IPS DF 4.7 (cell line): ENCODE results near the gene MRPL39.
"Not testable (repeated sequence)": the region's sequence is repeated elsewhere in the genome, so short reads cannot be mapped to it uniquely, and the experiment has no call there.

Experiments
- DNase-seq: peaks from one replicate; pipeline ENCODE4 v3.0.0-alpha.2; 2013; ENCODE audit warnings: low spot score; ENCODE audit errors: extremely low read depth

Gene MRPL39

DNA sequence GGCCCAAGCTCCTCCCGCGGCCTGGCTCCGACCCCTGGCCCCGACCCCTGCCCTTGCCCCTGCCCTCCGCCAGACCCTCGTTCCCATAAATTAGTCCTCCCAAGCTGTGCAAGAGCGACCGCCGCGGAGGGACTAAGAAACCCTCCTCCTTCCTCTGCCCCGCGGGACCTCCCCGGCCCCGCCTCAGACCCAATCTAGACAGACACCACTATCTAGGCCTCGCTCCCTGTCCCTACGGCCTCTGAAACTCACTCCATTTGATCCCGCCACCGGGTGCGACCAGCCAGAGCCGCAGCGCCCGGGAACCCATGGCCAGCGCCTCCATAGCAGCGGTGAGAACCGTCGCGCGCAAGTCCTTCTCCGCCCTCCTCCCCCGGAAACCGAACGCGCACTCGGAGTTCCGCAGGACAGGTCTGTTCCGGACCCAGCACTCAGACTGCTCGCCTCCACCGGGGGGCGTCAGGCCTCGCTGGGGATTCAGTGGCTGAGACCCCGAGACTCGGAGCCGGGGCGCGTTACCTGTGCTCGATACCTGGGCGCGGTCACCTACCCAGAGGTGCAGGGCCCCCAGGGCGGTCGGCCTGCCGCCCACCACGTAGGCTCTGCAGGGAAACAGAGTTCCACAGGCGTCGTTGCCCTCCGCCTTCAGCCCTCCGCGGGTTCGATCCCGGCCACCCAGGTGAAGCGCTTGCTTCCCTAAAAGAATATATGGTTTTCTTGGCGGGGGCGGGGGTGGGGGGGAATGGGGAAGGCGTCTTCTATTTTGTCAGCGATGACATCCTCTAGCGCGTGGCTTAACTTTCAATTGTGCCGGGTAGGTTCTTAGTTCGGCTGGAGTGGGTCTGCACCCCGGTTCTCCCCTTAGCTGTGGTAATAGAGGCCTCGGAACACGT is at the start of gene MRPL39:
TSS of gene MRPL39 (minus strand) at position 331 of the 893 bp plus-strand sequence. CDS start at position 325, 6 bp downstream.
- DNase-seq = peak; percentile 41

DNA sequence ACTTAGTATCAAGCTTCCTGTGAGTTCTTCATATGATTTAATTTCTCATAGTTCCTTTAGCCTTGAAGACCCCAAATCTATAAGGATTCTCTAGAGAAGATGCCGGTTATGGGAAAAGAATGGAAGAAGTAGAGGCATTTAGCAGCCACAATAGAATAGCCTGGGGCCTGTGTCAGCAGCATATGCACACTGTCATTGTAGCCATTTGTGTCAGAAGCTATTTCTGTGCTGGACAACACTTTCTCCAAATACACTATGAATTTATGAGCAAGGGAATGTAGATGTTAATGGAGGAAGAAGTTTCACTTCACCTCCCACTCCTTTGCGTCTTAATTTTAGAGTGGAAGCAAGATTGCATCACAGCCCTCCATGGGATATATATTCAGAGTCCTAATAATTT is 49.1 kb upstream of the MRPL39 start:
- no peak for DNase-seq

- DNase-seq = no peak
Measured at GRCh38 chr21:25649146-25649545, 41.9 kb upstream of the MRPL39 start.

GRCh38 chr21:25647647-25648046 is 40.4 kb upstream of the MRPL39 start:
- no peak for DNase-seq

DNA sequence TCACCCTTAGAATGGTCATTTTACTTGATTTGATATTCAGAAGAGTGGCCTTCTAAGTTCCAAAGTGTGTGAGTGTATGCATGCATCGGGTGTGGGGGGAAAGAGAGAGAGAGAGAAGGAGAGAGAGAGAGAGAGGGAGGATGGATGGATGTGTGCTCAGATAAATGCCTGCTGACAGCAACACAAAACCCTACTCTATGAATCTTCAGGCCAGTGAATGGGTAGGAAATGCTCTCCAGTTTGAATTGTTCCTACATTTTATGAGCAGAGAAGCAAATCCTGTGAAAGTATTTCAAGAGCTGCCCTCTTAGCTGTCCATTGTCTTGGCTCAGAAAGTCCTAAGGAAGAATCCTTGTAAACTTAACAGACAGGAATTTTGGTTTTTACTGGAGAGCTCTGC is 39.2 kb upstream of the MRPL39 start:
- no peak for DNase-seq

DNA sequence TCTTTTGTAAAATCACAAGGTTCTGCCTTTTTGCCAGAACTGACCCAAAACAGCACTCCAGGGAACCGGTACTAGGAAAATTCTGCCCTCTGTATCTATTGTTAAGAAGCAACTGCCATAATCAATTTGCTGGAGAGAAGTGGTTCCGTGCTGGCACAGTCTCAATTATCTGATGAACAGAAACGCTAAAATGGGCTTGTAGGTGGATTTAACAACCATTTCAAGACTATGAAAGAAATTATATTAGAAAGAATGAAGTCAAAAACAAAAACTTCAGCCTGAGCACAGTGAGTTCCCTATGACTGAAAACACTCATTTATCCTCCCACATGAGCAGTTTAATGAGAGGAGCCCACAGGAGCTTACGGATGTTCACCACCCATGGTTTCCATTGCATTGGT is 36.2 kb upstream of the MRPL39 start:
- DNase-seq = no peak

DNA sequence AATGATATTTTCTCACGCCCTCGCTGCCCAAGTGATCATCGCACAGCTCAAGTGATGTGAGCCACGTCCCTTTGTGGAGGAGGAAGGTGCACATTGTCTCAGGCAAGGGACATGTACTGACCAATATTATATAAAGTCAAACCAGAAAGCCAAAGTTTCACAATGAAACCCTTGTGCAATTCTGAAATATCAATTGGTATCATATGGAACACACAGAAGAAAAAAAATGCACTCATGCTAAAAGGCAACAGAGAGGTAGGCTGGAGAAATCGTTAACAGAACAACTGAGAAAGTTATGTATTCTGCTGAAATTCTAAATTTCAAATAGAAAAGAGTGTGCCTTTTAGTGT is 33.6 kb upstream of the MRPL39 start:
- DNase-seq = no peak

DNA sequence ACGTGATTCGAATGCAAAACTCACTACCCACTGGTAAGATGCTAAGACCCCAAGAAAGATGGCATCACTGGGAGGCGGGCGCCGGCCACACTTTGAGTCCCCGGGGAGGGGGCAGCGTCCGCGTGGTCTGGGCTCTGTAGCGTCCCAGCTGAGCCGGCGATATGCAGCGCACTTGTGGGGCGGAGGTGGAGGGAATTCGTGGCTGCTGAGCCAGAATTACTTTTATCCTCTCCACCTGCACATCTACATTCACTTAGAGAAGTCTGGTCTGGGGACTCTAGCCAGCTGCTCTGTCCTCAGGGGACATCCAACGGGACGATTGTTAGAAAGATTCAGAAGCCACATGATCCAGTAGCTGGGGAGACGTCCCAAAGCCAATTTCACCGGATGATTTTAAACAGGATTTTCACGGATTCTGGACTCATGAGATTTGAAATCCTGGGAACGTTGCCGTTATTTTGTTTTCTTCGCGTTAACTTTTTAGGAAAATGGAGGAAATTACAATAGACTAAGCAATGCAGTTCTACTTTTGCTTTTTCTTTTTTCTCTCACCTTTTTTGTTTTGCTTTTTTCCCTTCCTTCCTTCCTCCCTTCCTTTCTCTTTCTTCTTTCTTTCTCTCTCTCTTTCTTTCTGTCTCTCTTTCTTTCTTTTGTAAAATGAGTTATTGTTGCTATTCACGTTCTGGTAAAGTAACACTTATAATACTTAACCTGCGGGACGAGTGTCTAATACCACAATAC is 33.1 kb upstream of the MRPL39 start:
- no peak for DNase-seq

- no peak for DNase-seq
Measured at GRCh38 chr21:25639551-25640201, 32.4 kb upstream of the MRPL39 start.

GRCh38 chr21:25638660-25639550 is 31.6 kb upstream of the MRPL39 start, which contains the start of gene JAM2:
Gene JAM2, plus strand, starts transcription at chr21:25639258. Its CDS starts 564 bp downstream, at chr21:25639822.
- no peak for DNase-seq

DNA sequence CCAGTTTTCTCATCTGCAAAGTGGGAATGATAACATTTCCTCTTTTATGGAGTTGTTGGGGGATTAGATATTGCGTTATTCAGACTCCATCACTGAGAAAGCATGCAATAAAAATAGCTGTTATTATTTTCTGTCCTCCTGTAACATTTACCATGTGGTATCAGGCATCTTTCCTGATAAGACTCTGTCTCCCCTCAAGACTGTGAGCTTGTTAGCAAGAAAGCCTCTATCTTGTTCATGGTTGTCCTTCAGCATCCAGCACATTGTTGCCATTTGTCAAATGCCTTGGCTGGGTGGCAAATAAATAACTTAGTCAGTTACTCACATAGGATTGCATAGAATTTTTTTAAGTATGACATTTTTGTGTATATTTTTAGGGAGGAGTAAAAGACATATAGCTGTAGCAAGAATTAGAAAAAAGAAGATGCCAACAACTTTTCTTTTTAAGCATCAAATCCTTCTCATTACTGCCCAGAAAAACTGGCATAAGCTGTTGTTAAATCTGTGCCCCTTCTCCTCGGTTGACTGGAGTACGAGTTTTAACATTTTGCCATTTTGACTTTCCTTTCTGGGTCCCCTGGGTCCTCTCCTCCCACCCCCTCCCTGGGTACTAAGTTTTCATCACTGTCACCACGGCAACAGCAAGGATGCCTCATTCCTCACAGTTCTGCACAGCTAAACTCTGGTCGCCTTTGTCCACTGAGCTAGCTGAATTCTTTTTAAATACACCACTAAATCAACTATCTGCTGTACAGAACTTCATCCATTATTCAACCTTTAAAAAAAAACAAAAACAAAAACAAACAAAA is 30.8 kb upstream of the MRPL39 start:
- DNase-seq = no peak

DNA sequence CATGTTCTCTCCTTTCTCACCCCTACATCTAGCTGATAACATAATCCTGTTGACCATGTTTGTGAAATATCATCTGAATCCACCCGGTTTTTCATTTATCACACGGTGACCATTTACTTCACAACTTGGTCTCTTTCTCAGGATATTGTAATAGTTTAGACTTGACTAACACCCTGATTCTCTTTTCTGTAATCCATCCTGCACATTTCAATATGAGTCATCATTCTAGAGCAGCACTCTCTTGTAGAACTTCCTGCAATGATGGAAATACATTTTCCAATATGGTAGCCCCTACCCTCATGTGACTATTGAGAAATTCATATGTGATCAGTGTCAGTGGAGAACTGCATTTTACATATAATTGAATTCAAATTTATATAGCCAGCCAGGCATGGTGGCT is 29.4 kb upstream of the MRPL39 start:
- no peak for DNase-seq

DNA sequence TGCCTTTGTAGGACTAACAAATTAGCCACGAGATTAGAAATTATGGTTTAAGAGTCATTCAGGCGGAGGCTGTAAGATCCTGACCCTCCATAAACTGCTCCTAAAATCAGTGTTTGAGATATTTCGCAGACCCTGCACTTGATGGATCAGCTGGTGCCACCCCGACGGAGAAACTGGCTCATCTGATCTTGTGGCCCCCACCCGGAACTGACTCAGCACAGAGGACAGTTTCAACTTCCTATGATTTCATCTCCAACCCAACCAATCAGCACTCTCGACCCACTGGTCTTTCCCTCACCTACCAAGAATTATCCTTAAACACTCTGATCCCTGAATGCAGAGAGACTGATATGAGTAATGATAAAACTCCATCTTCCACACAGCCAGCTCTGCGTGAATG is 28.0 kb upstream of the MRPL39 start:
- no peak for DNase-seq

DNA sequence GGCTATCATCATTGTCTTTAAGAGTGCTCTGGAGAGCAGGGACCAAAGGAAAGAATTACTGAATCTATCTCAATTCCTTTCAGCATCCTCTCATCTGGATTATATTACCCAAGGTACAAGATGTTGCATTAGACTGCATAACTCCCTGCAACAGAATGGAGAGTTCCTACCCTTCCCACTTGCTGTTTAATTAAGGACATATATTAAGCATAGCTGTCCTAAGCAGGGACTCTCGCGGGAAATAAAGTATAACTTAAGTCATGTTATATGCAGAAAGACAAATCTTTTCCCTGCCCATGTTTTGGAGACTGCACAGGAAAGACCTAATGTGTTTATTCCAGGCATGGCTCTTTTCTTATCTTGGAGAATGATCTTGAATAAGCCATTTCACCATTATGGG is 25.0 kb upstream of the MRPL39 start:
- DNase-seq = no peak

GRCh38 chr21:25626757-25627156 is 19.5 kb upstream of the MRPL39 start:
- DNase-seq = no peak

DNA sequence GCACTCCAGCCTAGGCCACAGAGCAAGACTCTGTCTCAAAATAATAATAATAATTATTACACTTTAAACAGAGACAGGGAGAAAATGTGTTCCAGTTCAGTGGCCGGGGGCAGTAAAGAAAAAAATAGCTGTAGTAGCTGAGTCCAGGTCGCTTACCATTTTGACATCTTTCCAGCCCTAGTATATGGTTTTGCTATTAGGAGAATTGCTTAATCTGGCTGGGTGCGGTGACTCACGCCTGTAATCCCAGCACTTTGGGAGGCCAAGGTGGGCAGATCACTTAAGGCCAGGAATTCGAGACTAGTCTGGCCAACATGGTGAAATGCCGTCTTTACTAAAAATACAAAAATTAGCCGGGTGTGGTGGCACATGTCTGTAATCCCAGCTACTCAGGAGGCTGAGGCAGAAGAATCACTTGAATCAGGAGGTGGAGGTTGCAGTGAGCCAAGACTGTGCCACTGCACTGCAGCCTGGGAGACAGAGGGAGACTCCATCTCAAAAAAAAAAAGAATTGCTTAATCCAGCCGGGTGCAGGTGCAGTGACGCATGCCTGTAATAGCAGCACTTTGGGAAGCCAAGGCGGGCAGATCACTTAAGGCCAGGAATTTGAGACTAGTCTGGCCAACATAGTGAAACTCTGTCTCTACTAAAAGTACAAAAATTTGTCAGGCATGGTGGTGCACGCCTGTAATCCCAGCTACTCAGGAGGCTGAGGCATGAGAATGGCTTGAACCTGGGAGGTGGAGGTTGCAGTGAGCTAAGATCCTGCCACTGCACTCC is 18.7 kb upstream of the MRPL39 start:
- not testable (repeated sequence) for DNase-seq

DNA sequence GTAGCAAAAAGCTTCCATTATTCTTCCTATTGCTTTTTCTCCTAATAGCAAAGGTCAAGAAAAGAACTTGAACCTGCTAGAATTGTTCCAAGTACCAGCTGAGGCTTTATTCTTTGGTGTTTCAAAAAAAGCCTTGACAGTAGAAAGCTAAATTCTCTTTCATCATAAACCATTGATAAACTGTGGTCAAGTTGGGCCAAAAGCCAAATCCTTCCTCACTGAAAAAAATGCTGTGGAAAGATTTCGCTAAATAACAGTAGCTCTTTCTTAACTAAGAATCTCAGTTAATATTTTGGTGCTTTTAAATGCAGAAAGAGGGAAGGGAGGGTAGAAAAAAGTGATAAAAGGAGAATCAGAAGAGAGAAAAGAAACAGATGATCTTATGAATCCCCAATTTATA is 17.8 kb upstream of the MRPL39 start:
- DNase-seq = no peak

DNA sequence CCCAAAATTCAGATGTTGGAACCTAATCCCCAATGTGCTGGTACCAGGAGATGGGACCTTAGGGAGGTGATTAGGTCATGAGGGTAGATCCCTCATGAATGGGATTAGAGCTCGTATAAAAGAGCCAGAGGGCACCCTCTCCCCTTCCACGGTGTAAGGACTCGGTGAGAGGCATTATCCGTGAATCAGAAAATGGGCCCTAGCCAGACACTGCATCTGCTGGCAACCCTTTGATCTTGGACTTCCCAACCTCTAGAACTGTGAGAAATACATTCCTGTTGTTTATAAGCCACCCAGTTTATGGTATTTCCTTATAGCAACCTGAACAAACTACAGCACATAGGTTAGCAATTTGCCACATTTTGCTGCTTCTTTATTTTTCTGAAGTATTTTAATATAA is 17.2 kb upstream of the MRPL39 start:
- no peak for DNase-seq

GRCh38 chr21:25619198-25619597 is 11.9 kb upstream of the MRPL39 start:
- no peak for DNase-seq
